Activated CD4-positive, alpha-beta T cell treated with anti-CD3 and anti-CD28 coated beads for 24 hours (primary cell): ENCODE data around the gene GPR18.

Source experiments
- DNase-seq, 2 donors: peaks; one replicate each; pipeline ENCODE4 v3.0.0-alpha.2; 2020; ENCODE audit warnings: low read depth in 2 of 2

Gene GPR18

GRCh38 chr13:99293178-99293577 lies 35.0 kb upstream of the GPR18 start:
- DNase-seq = no peak

GRCh38 chr13:99290894-99291293 lies 32.7 kb upstream of the GPR18 start:
- no peak for DNase-seq

DNA sequence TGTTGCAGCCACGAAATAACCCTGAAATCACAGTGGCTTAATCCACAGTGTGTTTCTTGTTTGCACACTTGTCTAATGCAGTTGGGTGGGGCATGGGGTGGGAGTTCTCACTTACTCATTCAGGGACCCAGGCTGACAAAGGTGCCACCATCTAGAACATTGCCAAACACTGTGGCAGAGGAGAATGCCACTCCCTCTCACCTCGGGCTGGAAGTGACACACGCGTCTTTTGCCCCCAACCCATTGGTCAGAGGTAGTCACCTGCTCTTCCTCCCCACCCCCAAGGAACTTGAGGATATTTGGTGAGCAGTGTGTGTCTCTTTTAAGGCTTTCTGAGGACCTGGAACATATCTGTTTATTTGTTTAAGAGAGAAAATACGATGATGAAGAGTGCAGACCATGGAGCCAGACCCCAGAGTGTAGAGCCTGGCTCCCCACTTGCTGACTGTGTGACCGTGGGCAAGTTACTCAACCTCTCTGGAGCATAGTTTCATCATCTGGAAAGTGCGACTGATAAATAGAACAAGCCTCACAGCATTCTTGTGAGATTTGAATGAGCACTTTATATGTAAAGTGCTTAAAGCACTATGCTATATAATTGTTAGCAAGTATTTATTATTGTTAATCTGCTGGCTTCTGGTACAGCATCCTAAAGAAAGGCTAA lies 31.6 kb upstream of the GPR18 start:
- no peak for DNase-seq

DNA sequence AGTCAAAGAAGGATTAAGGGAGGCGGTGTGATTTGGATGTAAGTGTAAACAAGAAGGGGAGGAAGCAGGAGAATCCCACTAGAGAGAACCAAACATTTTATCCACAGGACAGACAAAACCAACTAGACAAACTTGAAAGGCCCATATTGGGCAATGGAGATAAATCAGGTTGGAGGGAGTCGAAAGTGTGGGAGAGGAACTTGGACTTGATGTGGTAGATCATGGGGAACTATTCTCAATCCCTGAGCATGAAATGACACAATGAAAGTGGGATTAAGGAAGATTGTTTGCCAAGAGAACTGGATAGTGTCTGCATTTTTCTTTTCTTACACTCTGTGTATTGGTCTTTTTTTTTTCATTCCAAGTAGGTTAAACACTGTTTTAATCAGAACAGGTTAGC lies 31.1 kb upstream of the GPR18 start:
- DNase-seq = no peak

GRCh38 chr13:99288089-99288488 lies 29.9 kb upstream of the GPR18 start:
- no peak for DNase-seq

- DNase-seq = no peak
These were observed 29.4 kb upstream of the GPR18 start for GRCh38 chr13:99287551-99287950.

DNA sequence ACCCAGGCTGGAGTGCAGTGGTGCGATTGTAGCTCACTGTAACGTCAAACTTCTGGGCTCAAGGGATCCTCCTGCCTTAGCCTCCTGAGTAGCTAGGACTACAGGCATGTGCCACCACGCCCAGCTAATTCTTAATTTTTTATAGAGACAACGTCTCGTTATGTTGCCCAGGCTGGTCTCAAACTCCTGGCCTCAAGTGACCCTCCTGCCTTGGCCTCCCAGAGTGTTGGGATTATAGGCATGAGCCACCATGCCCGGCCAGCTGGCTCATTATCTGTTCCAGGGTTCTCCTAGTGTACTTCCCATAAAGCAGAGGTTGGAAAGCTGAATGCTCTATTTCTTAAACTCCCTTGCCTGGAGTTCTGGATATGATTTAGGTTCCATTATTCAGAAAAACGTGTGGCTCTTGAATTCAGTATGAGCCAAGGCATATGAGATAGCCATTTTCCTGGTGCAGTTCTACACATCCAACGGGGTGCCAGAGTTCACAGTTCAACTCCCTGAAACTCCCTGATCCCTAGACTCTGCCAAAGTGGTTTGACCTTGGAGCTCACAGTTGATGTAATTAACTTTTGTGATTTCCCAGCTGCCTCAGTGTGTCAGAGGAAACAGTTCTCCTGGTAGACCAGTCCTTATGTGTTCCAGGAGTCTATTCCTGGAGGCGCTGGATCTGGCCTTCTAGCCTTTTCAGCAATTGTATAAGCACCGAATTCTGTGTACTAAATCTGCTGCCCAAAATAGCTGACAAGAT lies 27.4 kb upstream of the GPR18 start:
- no peak for DNase-seq

DNA sequence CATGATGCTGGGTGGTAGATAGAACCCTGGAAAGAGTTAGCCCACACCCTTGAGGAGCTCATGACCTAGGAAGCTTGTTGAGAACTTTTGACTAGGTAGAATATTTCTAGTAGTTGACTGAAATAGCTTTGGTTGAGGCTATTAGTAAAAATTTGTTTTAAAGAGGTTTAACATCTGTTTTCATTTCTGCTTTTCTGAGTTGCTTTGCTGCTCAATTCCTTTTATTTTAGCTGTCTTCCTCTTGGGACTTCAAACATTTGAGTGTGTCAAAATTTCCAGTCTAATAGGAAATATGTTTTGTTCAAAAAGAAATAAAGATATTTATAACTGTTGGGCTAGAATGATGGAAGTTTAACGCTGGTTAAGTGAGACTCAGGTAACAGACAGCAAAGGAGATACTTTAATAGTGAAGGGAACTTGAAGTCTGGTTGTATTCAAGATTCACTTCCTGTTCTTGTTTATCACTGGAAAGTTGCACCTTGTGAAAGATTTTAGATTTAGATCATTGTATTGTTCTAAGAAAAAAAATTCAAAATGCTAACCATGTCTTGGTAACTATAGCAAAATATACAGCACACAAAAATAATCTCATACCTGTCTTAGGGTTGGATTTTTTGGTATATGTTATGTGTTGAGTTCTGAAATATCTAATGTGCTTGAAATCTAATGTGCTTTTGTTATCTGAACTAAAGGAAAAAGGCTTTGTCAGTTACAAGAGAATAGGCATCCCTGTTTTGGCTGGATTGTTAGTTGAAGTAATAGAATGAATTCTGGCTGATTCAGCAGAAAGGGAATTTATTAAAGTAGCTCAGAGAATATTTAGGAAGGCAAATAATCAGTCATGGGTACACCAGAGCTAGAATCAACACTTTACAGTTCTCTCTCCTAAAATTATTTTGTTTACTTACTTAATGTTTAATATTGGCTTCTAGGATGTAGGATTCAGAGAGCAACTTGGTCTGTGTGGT lies 24.4 kb upstream of the GPR18 start:
- DNase-seq = no peak

GRCh38 chr13:99281811-99282263 lies 23.7 kb upstream of the GPR18 start:
- no peak for DNase-seq

GRCh38 chr13:99280166-99280565 lies 22.0 kb upstream of the GPR18 start:
- DNase-seq = no peak

DNA sequence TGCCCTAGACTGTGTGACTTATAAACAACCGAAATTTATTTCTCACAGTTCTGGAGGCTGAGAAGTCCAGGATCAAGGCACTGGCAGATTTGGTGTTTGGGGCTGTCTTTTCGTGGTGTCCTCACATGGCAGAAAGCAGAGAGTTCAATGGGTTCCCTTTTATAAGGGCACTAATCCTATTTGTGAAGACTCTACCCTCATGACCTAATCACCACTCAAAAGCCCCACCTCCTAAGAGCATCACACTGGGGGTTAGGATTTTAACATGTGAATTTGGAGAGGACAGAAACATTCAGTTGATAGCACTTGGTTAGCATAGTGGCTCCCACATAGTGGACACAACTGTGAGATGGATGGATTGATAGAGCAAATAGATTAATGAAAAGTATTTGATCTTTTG lies 21.5 kb upstream of the GPR18 start:
- no peak for DNase-seq

DNA sequence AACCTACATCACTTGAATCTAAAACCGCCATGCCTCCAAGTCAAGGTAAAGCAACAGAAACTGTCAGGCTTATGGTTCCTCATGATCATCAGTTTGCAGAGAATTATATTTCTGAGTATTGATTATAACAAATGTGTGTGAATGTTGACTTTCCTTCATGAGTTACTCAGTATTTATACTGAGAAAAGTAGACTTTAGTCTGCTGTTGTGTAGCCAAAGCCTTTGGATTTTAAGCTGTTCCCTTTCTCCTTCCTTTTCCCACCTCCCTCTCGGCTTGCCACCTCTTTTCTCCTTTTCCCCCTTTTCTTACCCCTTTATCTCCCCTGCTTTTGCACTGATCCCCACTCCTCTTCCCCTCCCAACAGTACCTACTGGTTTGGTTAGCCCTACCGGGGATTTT lies 20.7 kb upstream of the GPR18 start:
- no peak for DNase-seq

GRCh38 chr13:99278200-99278599 lies 20.0 kb upstream of the GPR18 start:
- DNase-seq = no peak

DNA sequence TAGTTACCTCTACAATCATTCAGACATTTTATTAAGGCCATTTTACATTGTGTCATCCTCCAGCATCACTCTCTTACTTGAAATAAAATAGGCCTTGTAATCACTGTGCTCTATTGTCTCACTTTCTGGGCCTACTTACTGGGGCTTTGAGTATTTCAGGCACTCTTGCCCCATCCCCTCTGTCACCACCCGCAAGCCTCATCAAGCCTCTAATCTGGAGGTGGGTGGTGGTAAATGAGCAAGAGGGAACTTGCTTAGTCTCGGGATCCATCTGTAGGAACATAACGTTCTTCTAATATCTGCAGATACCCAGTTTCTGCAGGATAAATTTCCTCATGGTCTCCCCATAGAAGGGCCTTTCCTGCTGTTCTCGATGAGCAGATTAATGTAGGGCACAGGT lies 19.4 kb upstream of the GPR18 start:
- DNase-seq = no peak

DNA sequence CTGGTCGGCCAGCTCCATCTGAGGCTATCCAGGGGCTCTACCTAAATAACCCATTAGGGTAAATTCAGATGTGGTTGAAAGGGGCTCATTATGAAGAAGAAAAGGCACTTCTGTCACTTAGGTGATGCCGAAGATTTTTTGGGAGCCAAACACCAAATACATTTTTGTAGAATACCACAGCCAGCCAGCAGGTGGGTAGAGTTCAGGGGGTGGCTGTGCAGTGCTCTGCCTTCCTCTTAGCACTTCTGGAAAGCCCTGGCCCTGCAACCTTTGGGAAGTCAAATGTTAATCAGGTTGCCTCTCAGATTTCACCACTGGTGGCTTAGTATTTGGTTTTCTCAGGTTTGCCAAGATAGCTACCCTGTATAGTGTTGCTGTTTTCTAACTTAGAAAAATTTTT lies 18.5 kb upstream of the GPR18 start:
- DNase-seq = no peak

GRCh38 chr13:99275093-99275469 lies 16.9 kb upstream of the GPR18 start:
- no peak for DNase-seq

DNA sequence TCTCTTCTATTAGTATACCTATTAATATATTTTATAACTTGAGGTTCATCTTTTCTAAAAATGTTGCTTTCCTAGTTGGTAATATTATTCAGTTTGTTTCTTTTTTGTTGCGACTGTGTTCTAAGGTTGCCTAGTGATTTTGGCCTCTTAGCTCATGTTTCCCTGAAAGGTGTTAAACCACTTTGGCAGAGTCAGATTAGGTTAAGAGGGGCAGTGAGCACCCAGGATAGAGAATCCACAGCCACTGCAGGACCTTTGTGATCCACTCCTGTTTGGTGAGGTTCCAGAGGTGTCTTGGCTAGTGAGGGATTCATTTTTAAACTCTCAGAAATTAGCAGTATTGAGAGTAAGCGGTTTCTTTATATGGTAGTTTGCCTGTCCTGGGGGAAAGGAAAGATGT lies 14.9 kb upstream of the GPR18 start:
- DNase-seq = no peak

GRCh38 chr13:99272481-99272880 lies 14.3 kb upstream of the GPR18 start:
- DNase-seq = no peak

GRCh38 chr13:99271249-99271648 lies 13.1 kb upstream of the GPR18 start:
- DNase-seq = no peak

- no peak for DNase-seq
These were observed 12.3 kb upstream of the GPR18 start for GRCh38 chr13:99270518-99270917.

GRCh38 chr13:99269627-99270241 lies 11.6 kb upstream of the GPR18 start:
- DNase-seq = no peak

DNA sequence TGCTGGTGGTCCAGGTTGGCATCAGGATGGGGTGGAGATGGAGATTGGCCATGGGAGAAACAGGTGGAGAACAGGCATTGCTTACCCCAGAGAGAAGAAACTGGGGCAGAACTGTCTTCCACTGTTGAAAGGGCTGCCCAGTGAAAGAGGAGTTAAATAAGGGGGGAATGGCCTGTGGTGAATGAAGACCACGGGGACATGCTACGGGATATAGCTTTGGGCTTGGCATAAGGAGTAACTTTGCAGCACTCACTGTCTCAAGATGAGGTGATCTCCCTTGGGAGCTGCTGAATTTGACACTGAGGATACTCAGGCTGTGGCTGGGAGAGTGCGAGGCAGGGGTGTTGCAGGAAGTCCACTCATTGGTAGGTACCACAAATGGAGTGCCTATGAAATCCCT lies 10.6 kb upstream of the GPR18 start:
- no peak for DNase-seq
